HG02943 (cell line): ENCODE measurements around the gene TFF3.

ENCODE experiments used
- ATAC-seq: cut with Tn5 transposase; IDR thresholded peaks from one replicate; pipeline ENCODE4 v1.9.1; 2021; ENCODE audit warnings: mild to moderate bottlenecking, low read depth, moderate library complexity; ENCODE audit not compliant: unreplicated experiment

TFF3 gene

DNA sequence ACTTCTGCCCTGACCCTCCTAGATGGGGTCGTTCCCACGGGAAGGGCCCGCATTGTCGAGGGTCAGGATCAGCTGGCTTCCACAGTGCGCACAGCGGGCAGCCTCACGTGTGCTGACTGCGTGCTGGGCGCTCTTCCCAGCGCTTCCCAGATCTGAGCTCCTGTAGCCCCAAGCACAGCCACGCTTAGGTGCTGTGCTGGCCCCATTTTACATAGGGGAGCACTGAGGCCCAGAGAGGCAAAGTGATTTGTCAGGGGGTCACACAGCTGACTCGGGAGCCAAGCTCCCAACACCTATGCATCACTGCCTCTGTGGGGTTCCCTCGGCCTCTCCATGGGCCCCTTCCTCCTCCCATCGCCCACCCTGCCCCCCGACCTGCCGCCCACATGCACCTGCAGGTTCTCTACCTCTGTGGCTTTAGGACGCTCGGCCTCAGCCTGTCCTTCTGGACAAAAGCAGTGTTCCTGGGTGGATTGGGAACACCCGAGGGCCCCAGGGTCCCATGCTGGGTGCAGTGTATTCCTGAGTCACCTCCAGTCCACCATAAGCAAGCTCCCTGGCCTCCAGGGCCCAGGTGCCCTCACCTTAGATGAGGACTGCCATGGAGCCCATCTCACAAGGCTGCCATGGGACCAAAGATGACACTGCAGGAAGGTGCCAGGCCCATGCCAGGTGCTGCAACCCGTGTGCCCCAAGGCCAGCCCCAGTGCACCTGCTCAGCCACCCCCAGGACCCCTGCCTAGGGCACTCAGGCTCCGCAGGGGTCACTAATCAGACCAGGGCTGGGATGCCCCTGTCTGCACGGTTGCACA lies 23.3 kb downstream of the TFF3 start:
- ATAC-seq = no peak

GRCh38 chr21:42291003-42291750 lies 24.0 kb downstream of the TFF3 start:
- no peak for ATAC-seq

- ATAC-seq = no peak
Measured at GRCh38 chr21:42290505-42290904, 24.7 kb downstream of the TFF3 start.

DNA sequence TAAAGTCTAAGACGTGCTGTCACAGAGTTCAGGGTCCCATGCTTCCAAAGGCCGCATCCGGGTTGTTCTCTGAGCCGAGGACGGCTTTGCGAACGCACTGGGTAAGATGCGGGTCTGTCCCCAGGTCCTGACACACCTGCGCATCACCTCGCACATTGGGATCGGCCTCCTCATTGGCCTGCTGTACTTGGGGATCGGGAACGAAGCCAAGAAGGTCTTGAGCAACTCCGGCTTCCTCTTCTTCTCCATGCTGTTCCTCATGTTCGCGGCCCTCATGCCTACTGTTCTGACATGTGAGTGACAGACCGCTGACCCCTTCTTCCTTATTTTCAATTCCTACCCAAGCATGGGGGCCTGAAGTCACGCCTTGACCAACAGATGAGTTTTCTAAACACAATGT lies 25.3 kb downstream of the TFF3 start:
- no peak for ATAC-seq

- no peak for ATAC-seq
Measured at GRCh38 chr21:42288962-42289361, 26.2 kb downstream of the TFF3 start.

DNA sequence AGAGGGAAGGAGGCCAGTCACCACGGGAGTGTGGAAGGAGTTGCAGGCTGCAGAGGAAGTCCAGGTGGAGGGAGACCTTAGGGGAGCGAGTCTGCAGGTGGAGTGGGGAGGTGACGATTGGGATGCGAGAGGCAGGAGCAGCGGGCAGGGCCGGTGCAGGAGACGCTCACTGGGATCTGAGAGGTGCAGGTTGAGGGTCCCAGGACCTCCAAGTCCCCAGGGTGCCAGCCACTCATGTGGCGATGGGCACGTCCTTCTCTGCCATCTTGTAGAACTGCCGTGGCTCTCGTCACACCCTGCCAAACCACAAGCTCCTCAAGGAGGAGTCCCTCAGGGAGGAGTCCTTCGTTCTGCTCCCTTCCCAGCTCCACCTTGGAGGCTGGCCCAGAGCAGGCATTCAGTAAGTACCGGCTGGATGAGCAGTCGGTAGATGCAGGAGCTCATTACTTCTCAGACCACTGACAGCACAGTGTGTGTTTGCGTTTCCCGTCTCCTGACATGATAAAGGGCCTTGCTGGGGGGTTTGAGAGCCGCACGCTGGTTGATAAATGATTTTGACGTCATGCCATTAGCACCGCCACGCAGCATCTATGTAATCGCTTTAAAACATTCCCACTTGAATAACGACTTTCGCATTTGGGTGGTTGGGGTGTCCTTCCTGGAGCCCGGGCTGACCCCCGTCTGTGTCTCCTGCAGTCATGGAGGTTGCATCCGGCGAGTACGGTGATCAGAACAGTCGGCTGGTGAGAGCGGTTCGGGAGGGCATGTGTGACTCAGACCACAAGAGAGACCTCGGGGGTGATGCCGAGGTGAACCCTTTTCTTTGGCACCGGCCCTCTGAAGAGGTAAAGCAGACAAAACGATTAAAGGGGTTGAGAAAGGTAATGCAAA lies 27.8 kb downstream of the TFF3 start:
- ATAC-seq = no peak

DNA sequence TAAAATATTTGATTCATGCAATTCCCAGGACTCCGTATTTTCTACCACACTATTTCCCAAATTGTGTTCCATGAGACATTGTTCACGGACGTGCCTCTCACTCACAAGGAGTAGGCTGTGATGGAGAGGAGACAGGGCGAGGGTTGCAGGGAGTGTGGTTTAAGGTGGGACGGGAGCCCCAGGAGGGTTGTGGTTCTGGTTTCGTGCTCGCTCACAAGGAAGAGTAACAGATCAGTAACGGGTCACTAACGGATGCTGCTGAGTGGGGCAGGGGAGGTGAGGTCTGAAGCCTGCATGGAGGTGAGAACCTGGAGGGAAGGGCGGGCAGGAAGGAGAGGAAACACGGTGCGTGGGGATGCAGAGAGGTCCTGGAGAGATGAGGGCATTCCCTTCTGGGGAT lies 28.8 kb downstream of the TFF3 start:
- ATAC-seq = no peak

- no peak for ATAC-seq
Measured at GRCh38 chr21:42285569-42286245, 29.5 kb downstream of the TFF3 start.

GRCh38 chr21:42282715-42283114 lies 32.5 kb downstream of the TFF3 start:
- ATAC-seq = no peak

- ATAC-seq = no peak
Measured at GRCh38 chr21:42282021-42282420, 33.2 kb downstream of the TFF3 start.

GRCh38 chr21:42281181-42281680 lies 34.0 kb downstream of the TFF3 start:
- ATAC-seq = no peak

GRCh38 chr21:42280356-42281180 lies 34.6 kb downstream of the TFF3 start:
- no peak for ATAC-seq

DNA sequence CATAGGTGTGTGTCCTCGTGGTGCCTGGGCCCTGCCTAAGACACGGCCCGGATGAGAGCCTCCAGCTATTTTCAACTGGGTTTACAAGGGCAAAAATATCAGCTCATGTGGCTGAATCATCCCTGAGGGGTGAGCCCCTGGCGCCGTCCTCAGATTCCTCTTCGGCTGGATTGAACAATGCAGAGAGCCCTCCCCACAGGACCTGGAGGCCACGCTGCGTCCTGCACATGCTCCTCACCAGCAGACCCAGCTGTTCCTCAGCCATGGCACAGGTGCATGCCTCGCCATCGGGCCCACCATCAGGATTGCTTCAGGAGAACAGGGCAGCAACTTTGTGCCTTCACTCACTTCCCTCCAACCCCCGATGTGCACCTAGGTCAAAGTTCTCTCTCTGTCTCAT lies 35.3 kb downstream of the TFF3 start:
- ATAC-seq = no peak

DNA sequence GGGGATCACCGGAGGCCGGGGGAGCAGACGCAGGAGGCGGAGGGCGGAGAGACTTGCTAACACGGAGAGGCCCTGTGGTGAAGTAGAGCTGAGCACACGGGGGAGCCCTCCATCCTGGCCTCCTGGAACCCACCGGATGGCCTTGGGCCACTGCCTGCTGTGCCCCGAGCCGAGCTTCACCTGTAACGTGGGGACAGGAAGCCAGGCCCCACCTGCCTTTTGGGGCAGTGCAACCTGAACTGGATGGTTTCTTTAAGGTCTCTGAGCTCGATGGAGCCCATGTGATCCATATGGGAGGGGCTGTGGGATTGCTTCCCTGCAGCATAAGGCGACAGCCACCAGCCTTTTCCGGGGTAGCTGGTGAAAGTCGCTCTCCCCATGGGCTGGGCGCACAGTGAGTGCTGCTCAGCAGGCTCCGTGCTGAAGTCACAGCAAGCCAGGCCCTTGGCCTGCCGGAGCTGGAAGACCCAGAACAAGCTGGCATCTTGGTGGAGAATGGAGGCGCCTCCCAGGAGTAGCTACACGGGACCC lies 35.8 kb downstream of the TFF3 start:
- no peak for ATAC-seq

DNA sequence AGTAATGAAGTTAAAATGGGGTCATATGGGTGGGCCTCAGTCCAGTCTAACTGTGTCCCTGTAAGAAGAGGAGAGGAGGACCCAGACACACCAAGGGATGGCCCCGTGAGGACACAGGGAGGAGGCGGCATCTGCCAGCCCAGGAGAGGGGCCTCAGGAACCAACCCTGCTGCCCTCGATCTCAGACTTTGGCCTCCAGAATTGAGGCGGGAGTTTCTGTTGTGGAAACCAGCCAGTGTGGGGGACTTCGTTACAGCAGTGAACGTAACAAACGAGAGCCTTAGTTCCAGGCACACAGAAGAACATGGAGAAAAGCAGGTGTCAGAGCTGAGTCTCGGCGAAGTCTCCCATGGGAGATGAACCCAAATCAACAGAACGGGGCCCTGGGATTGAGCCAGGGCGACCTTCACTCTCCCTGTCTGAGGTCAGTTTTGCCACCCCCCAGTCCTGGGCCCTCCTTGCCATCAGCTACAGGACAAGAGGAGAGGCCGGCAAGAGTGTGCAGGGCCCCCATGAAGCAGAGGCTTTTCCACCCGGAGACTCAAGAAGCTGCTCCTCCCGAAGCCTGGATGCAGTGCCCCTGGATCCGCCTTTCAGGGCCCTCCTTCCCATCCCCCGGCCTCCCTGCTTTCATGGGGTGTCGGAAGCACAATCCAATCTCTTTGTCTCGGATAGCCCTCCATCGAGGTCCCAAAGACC lies 36.6 kb downstream of the TFF3 start:
- no peak for ATAC-seq

DNA sequence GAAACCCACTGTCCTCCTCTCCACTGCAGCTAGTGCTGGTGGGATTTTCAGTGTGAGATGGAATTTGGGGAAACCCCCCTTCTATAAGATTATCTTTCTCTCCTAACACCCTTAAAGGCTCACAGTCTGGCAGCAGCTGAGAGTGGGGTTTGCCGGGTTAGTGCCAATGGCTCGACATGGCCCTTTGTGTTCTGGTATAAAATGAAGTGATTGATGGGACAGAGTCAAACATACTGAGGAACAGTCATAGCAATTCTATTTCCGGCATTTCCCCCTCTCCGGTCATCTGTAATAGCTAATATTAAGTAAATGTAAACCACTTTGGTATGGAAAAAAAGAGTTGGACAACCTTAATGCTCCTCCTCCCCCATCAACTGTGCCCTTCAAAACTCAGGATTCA lies 37.6 kb downstream of the TFF3 start:
- no peak for ATAC-seq

GRCh38 chr21:42276526-42277154 lies 38.6 kb downstream of the TFF3 start:
- ATAC-seq = no peak

- ATAC-seq = no peak
Measured at GRCh38 chr21:42276076-42276475, 39.1 kb downstream of the TFF3 start.
